ENCODE results near the gene C1QA.

The C1QA gene

GRCh38 chr1:22601610-22602009 is 34.8 kb upstream of the C1QA start:
- no peak for DNase-seq
- Histone ChIP-seq H4K20me1 (ENCODE audit: insufficient read depth, low read length) (0 out of 2 replicates have a peak, but pooled peaks cover 7% of the 10 kb centered on the region), H2AFZ (ENCODE audit: low read depth, low read length) (no peak overlapping the region), H3K4me3 (ENCODE audit: low read depth in 1 of 2, low read length in 2 of 2) (no peak overlapping the region), H3K4me2 (ENCODE audit: insufficient read depth, low read length) (no peak overlapping the region), H3K27me3 (ENCODE audit: insufficient read depth, low read length, poor library complexity) (no peaks in the 10 kb centered on the region), H3K79me2 (ENCODE audit: insufficient read depth, low read length) (no peaks in the 10 kb centered on the region), H3K9me3 (ENCODE audit: insufficient read depth, low read length, severe bottlenecking) (no peaks in the 10 kb centered on the region), H3K9ac (ENCODE audit: low read depth, low read length) (no peak overlapping the region), H3K27ac (ENCODE audit: low read length) (no peak overlapping the region), H3K36me3 (ENCODE audit: insufficient read depth, low read length) (no peaks in the 10 kb centered on the region), H3K4me1 (ENCODE audit: insufficient read depth, low read length) (no peaks in the 10 kb centered on the region)
- TF ChIP-seq CTCF (IDR thresholded peaks at IDR 0.05; ENCODE audit: borderline replicate concordance, extremely low read depth, low read length, poor library complexity, severe bottlenecking) (no peak), EZH2 (IDR thresholded peaks at IDR 0.05; ENCODE audit: borderline replicate concordance, low read depth, low read length, severe bottlenecking) (no peak)
- ATAC-seq (ENCODE audit: insufficient read depth, low read depth): no peak

GRCh38 chr1:22602060-22602740 is 34.2 kb upstream of the C1QA start:
- H3K9ac ChIP-seq (ENCODE audit: low read depth, low read length): no peak overlapping the region

GRCh38 chr1:22606161-22606560 is 30.3 kb upstream of the C1QA start:
- no peaks in the 10 kb centered on the region for H3K4me1 ChIP-seq (ENCODE audit: insufficient read depth, low read length)
- H2AFZ ChIP-seq (ENCODE audit: low read depth, low read length): no peak overlapping the region
- H3K9me3 ChIP-seq (ENCODE audit: insufficient read depth, low read length, severe bottlenecking): no peaks in the 10 kb centered on the region
- H3K9ac ChIP-seq (ENCODE audit: low read depth, low read length): no peak overlapping the region
- no peaks in the 10 kb centered on the region for H3K36me3 ChIP-seq (ENCODE audit: insufficient read depth, low read length)
- no peak overlapping the region for H3K27ac ChIP-seq (ENCODE audit: low read length)
- peaks cover 6% of the 10 kb centered on the region; the same call in 1 of the 2 replicates for H4K20me1 ChIP-seq (ENCODE audit: insufficient read depth, low read length)
- H3K4me2 ChIP-seq (ENCODE audit: insufficient read depth, low read length): no peak overlapping the region
- no peak for DNase-seq
- TF ChIP-seq CTCF (IDR thresholded peaks at IDR 0.05; ENCODE audit: borderline replicate concordance, extremely low read depth, low read length, poor library complexity, severe bottlenecking): no peak
- no peak for TF ChIP-seq EZH2 (IDR thresholded peaks at IDR 0.05; ENCODE audit: borderline replicate concordance, low read depth, low read length, severe bottlenecking)
- no peaks in the 10 kb centered on the region for H3K27me3 ChIP-seq (ENCODE audit: insufficient read depth, low read length, poor library complexity)
- no peaks in the 10 kb centered on the region for H3K79me2 ChIP-seq (ENCODE audit: insufficient read depth, low read length)
- ATAC-seq (ENCODE audit: insufficient read depth, low read depth): no peak
- H3K4me3 ChIP-seq (ENCODE audit: low read depth in 1 of 2, low read length in 2 of 2): no peak overlapping the region

More at GRCh38 chr1:22602060-22602740, 34.2 kb upstream of the C1QA start:
- DNase-seq: no peak
- 0 out of 2 replicates have a peak, but pooled peaks cover 7% of the 10 kb centered on the region for H4K20me1 ChIP-seq (ENCODE audit: insufficient read depth, low read length)
- H3K27me3 ChIP-seq (ENCODE audit: insufficient read depth, low read length, poor library complexity): no peaks in the 10 kb centered on the region
- no peaks in the 10 kb centered on the region for H3K79me2 ChIP-seq (ENCODE audit: insufficient read depth, low read length)
- H3K4me2 ChIP-seq (ENCODE audit: insufficient read depth, low read length): no peak overlapping the region
- no peaks in the 10 kb centered on the region for H3K4me1 ChIP-seq (ENCODE audit: insufficient read depth, low read length)
- H3K9me3 ChIP-seq (ENCODE audit: insufficient read depth, low read length, severe bottlenecking): no peaks in the 10 kb centered on the region
- TF ChIP-seq EZH2 (IDR thresholded peaks at IDR 0.05; ENCODE audit: borderline replicate concordance, low read depth, low read length, severe bottlenecking) (no peak), CTCF (IDR thresholded peaks at IDR 0.05; ENCODE audit: borderline replicate concordance, extremely low read depth, low read length, poor library complexity, severe bottlenecking) (no peak)
- H3K27ac ChIP-seq (ENCODE audit: low read length): no peak overlapping the region
- H3K4me3 ChIP-seq (ENCODE audit: low read depth in 1 of 2, low read length in 2 of 2): no peak overlapping the region
- no peak overlapping the region for H2AFZ ChIP-seq (ENCODE audit: low read depth, low read length)
- ATAC-seq (ENCODE audit: insufficient read depth, low read depth): no peak
- H3K36me3 ChIP-seq (ENCODE audit: insufficient read depth, low read length): no peaks in the 10 kb centered on the region
